ENCODE data around the gene SERP2.

Gene SERP2

GRCh38 chr13:44434766-44435141 is 61.1 kb downstream of the SERP2 start:
- peak overlapping the region; percentile 80 for H3K27ac Mint-ChIP-seq
- H3K36me3 Mint-ChIP-seq = peaks cover 0 to 5% of the 10 kb centered on the region in 2 donors
- peak overlapping the region; percentile 82 to 90 for H3K4me3 Mint-ChIP-seq
- peaks cover 10 to 38% of the 10 kb centered on the region in 2 donors for H3K4me1 Mint-ChIP-seq
- no peaks in the 10 kb centered on the region for H3K27me3 Mint-ChIP-seq
- DNase-seq (no peak), ATAC-seq (replicated peaks) (no peak)
- H3K9me3 Mint-ChIP-seq = no peaks in the 10 kb centered on the region

- Mint-ChIP-seq H3K36me3 (peaks cover 0 to 5% of the 10 kb centered on the region in 2 donors), H3K27me3 (no peaks in the 10 kb centered on the region), H3K9me3 (no peaks in the 10 kb centered on the region), H3K4me1 (peaks cover 10 to 38% of the 10 kb centered on the region in 2 donors), H3K4me3 (peak overlapping the region; percentile 82 to 90), H3K27ac (peak overlapping the region; percentile 80)
- ATAC-seq (replicated peaks) = peak; percentile 84 to 87
- peak; percentile 66 for DNase-seq
Measured at GRCh38 chr13:44435142-44435918, 61.7 kb downstream of the SERP2 start.

GRCh38 chr13:44435919-44436510 is 62.4 kb downstream of the SERP2 start:
- Mint-ChIP-seq H3K9me3 (no peaks in the 10 kb centered on the region), H3K27ac (peak overlapping the region; percentile 80), H3K27me3 (no peaks in the 10 kb centered on the region), H3K36me3 (peaks cover 0 to 5% of the 10 kb centered on the region in 2 donors), H3K4me1 (peaks cover 10 to 38% of the 10 kb centered on the region in 2 donors), H3K4me3 (peak overlapping the region; percentile 82 to 90)
- ATAC-seq (replicated peaks) (no peak), DNase-seq (no peak)

GRCh38 chr13:44436589-44437337 is 63.1 kb downstream of the SERP2 start:
- peak overlapping the region; percentile 82 to 90 for H3K4me3 Mint-ChIP-seq
- ATAC-seq (replicated peaks) = peak; percentile 58 to 59
- peaks cover 0 to 5% of the 10 kb centered on the region in 2 donors for H3K36me3 Mint-ChIP-seq
- peaks cover 10 to 38% of the 10 kb centered on the region in 2 donors for H3K4me1 Mint-ChIP-seq
- H3K27ac Mint-ChIP-seq = peak overlapping the region; percentile 65
- no peaks in the 10 kb centered on the region for H3K27me3 Mint-ChIP-seq
- DNase-seq = no peak
- no peaks in the 10 kb centered on the region for H3K9me3 Mint-ChIP-seq

- H3K27ac Mint-ChIP-seq = no peak overlapping the region
- peak; percentile 47 to 50 for ATAC-seq (replicated peaks)
- peak overlapping the region; percentile 29 to 90 for H3K4me3 Mint-ChIP-seq
- no peak for DNase-seq
- H3K36me3 Mint-ChIP-seq = peaks cover 0 to 5% of the 10 kb centered on the region in 2 donors
- H3K4me1 Mint-ChIP-seq = peaks cover 10 to 38% of the 10 kb centered on the region in 2 donors
- H3K9me3 Mint-ChIP-seq = no peaks in the 10 kb centered on the region
- no peaks in the 10 kb centered on the region for H3K27me3 Mint-ChIP-seq
Measured at GRCh38 chr13:44437356-44438233, 64.0 kb downstream of the SERP2 start.

- ATAC-seq (replicated peaks) (no peak), DNase-seq (no peak)
- Mint-ChIP-seq H3K27ac (no peak overlapping the region), H3K9me3 (no peaks in the 10 kb centered on the region), H3K4me3 (no peak overlapping the region), H3K27me3 (no peaks in the 10 kb centered on the region), H3K36me3 (peaks cover 0 to 5% of the 10 kb centered on the region in 2 donors), H3K4me1 (peaks cover 10 to 38% of the 10 kb centered on the region in 2 donors)
Measured at GRCh38 chr13:44438234-44438579, 64.6 kb downstream of the SERP2 start.

- no peak for DNase-seq
Measured at GRCh38 chr13:44439452-44440024, 65.9 kb downstream of the SERP2 start.

GRCh38 chr13:44440046-44440608 is 66.5 kb downstream of the SERP2 start:
- no peak for DNase-seq
- Mint-ChIP-seq H3K36me3 (no peaks in the 10 kb centered on the region), H3K4me3 (no peak overlapping the region), H3K27ac (no peak overlapping the region), H3K4me1 (peaks cover 10 to 31% of the 10 kb centered on the region in 2 donors), H3K27me3 (no peaks in the 10 kb centered on the region), H3K9me3 (no peaks in the 10 kb centered on the region)
- ATAC-seq (replicated peaks) = no peak

More at GRCh38 chr13:44439452-44440024, 65.9 kb downstream of the SERP2 start:
- H3K4me1 Mint-ChIP-seq = peaks cover 10 to 36% of the 10 kb centered on the region in 2 donors
- no peak overlapping the region for H3K27ac Mint-ChIP-seq
- no peaks in the 10 kb centered on the region for H3K27me3 Mint-ChIP-seq
- no peak for ATAC-seq (replicated peaks)
- no peak overlapping the region for H3K4me3 Mint-ChIP-seq
- peaks cover 0 to 3% of the 10 kb centered on the region in 2 donors for H3K36me3 Mint-ChIP-seq
- no peaks in the 10 kb centered on the region for H3K9me3 Mint-ChIP-seq

Data from stimulated activated naive B cell treated with anti-CD40 and anti-IgM and Interleukin-4, amounts not matched to agents 10 μg/mL and 1 μg/mL and 100 μg/mL, for 72 hours (primary cell).